ENCODE measurements around the gene GPRC5C. TPM values are rescaled to one million over a fixed set of nuclear protein-coding genes. Genes with fewer than 3 reads are reported as not detected.

GPRC5C gene
- total and polyA plus RNA-seq, 2 of the 8 experiments (the other 6 are each of a cell fraction or from before 2014, with no cell fraction given), result 18.3 to 55.8 TPM

- Histone ChIP-seq H2BK12ac (ENCODE audit: low read depth, low read length) (no peak overlapping the region), H3K14ac (ENCODE audit: insufficient read length) (no peak overlapping the region), H3K4me3 (ENCODE audit: extremely low read depth in 1 of 4, insufficient read depth in 2 of 4, low read depth in 3 of 4, low read length in 4 of 4) (no peak overlapping the region), H2BK120ac (replicated peaks; ENCODE audit: low read depth, low read length) (no peak overlapping the region), H4K91ac (replicated peaks; ENCODE audit: insufficient read length, low read length) (no peak overlapping the region), H2BK5ac (ENCODE audit: low read depth, low read length) (no peak overlapping the region), H3K4ac (replicated peaks; ENCODE audit: insufficient read length, low read depth, low read length) (no peak overlapping the region), H2AK5ac (ENCODE audit: low read depth, low read length) (no peak overlapping the region), H3K27me3 (replicated peaks in 1 of 4; ENCODE audit: control insufficient read depth in 3 of 4, extremely low read depth in 1 of 4, insufficient read depth in 3 of 4, low read length in 3 of 4) (no peaks in the 10 kb centered on the region; a peak in 1 of 7 replicates), H3K56ac (replicated peaks; ENCODE audit: insufficient read length, low read depth, low read length) (no peak overlapping the region), H3K9me3 (ENCODE audit: insufficient read depth in 2 of 2, low read depth in 1 of 2, low read length in 1 of 2) (peaks cover 7 to 9% of the 10 kb centered on the region in 2 experiments; a peak in 2 of 4 replicates), H3K4me2 (ENCODE audit: insufficient read depth in 1 of 2, low read depth in 2 of 2, low read length in 2 of 2) (no peak overlapping the region), H4K5ac (ENCODE audit: insufficient read length, low read depth, low read length) (no peak overlapping the region), H3K23me2 (ENCODE audit: low read depth, low read length) (no peaks in the 10 kb centered on the region), H3K27ac (ENCODE audit: low read depth, low read length) (no peak overlapping the region), H3K79me1 (ENCODE audit: low read depth, low read length) (no peaks in the 10 kb centered on the region), H3K9ac (replicated peaks in 1 of 4; ENCODE audit: extremely low read depth in 1 of 4, low read depth in 3 of 4, low read length in 3 of 4) (no peak overlapping the region), H4K8ac (ENCODE audit: extremely low read depth, insufficient read depth, low read length) (no peak overlapping the region), H2BK15ac (ENCODE audit: low read length) (no peak overlapping the region), H3K79me2 (ENCODE audit: control insufficient read depth in 1 of 2, insufficient read depth in 2 of 2, low read length in 2 of 2) (no peaks in the 10 kb centered on the region), H2AFZ (ENCODE audit: low read length) (no peak overlapping the region), H3K23ac (ENCODE audit: insufficient read length) (no peak overlapping the region), H4K20me1 (replicated peaks in 1 of 2; ENCODE audit: control insufficient read depth in 1 of 2, insufficient read depth in 2 of 2, low read length in 2 of 2) (no peaks in the 10 kb centered on the region), H3K4me1 (replicated peaks in 1 of 4; ENCODE audit: control insufficient read depth in 3 of 4, insufficient read depth in 4 of 4, low read length in 3 of 4) (no peaks in the 10 kb centered on the region), H3K36me3 (ENCODE audit: control insufficient read depth in 2 of 4, insufficient read depth in 4 of 4, low read length in 3 of 4) (no peaks in the 10 kb centered on the region), H2BK20ac (ENCODE audit: low read length) (no peak overlapping the region), H3K18ac (ENCODE audit: extremely low read depth, low read length) (no peak overlapping the region)
- POLR2A ChIA-PET (ENCODE audit: partially characterized antibody), result no interaction called here
- 81% methylated on average over 7 of the region's 8 CpGs; no CpG with 5 or more reads in 1 of the 2 experiments for WGBS, 2 experiments (ENCODE audit: extremely low coverage in 1 of 2, insufficient coverage in 1 of 2, insufficient read length in 1 of 2, insufficient replicate concordance in 2 of 2, low coverage in 1 of 2, low lambda C conversion rate in 2 of 2, missing lambda C conversion rate in 1 of 2)
- CTCF ChIA-PET (ENCODE audit: partially characterized antibody), result interaction anchor here (0.6 to 6.0 kb wide), 11 partner anchors 11 to 1024 kb away, joined by 3 to 29 read pairs (median 4); partner anchors contain the start of gene GPR142
- FAIRE-seq (no peak), DNase-seq (ENCODE audit: low read depth in 1 of 2, low spot score in 2 of 2) (no peak)
- TF ChIP-seq CREB1 (IDR thresholded peaks at IDR 0.05) (no peak), RBBP5 (IDR thresholded peaks at IDR 0.05; ENCODE audit: borderline replicate concordance, low read depth, low read length) (no peak), FOSL1 (IDR thresholded peaks at IDR 0.05; ENCODE audit: insufficient read depth, low read depth, low read length) (no peak), SP4 (IDR thresholded peaks at IDR 0.05; ENCODE audit: low read length) (no peak), SIN3A (conservative IDR thresholded peaks at IDR 0.05 in 1 of 2, IDR thresholded peaks at IDR 0.05 in 1 of 2; ENCODE audit: low read depth in 1 of 2, low read length in 2 of 2) (no peak), ATF3 (IDR thresholded peaks at IDR 0.05; ENCODE audit: insufficient read depth, low read depth, low read length) (no peak), SUZ12 (IDR thresholded peaks at IDR 0.05; ENCODE audit: low read length) (no peak), CBX5 (IDR thresholded peaks at IDR 0.05; ENCODE audit: low read depth, low read length) (no peak), KDM4A (IDR thresholded peaks at IDR 0.05; ENCODE audit: low read depth, low read length, severe bottlenecking) (no peak), CHD2 (IDR thresholded peaks at IDR 0.05; ENCODE audit: low read length) (no peak)
These were observed 48.4 kb downstream of the GPRC5C start for GRCh38 chr17:74480290-74480689.
